ENCODE results near the gene CDON. TPM values are rescaled to one million over a fixed set of nuclear protein-coding genes. Genes with fewer than 3 reads are reported as not detected.

CDON gene
- total and polyA plus RNA-seq, 9 donors: 15.0 to 211 (median 124) TPM

- no peak for DNase-seq
- Histone ChIP-seq H3K4me3 (no peak overlapping the region), H3K4me1 (ENCODE audit: insufficient read depth) (no peaks in the 10 kb centered on the region), H3K9me3 (no peaks in the 10 kb centered on the region), H3K27me3 (no peaks in the 10 kb centered on the region), H3K36me3 (no peaks in the 10 kb centered on the region), H3K27ac (no peak overlapping the region)
- WGBS, 3 donors: 88 to 91% (median 89%) methylated on average over 4 of the region's 4 CpGs
- intact Hi-C loops (cut with DNase I): no loop called here
- TF ChIP-seq EP300 (IDR thresholded peaks at IDR 0.05): no peak
- TF ChIP-seq POLR2A (IDR thresholded peaks at IDR 0.05): no peak
- no peak for TF ChIP-seq CTCF (IDR thresholded peaks at IDR 0.05)
Measured at GRCh38 chr11:125958872-125959400, 103.7 kb downstream of the CDON start.

GRCh38 chr11:125957618-125958332, 104.9 kb downstream of the CDON start:
- H3K27me3 ChIP-seq: no peaks in the 10 kb centered on the region
- peaks cover 4% of the 10 kb centered on the region for H3K4me1 ChIP-seq (ENCODE audit: insufficient read depth)
- TF ChIP-seq CTCF (IDR thresholded peaks at IDR 0.05): no peak
- no peak for TF ChIP-seq POLR2A (IDR thresholded peaks at IDR 0.05)
- TF ChIP-seq EP300 (IDR thresholded peaks at IDR 0.05): no peak
- intact Hi-C loops (cut with DNase I): no loop called here
- H3K4me3 ChIP-seq: no peak overlapping the region
- WGBS, 3 donors: 90 to 92% (median 92%) methylated on average over 14 of the region's 14 CpGs
- H3K9me3 ChIP-seq: no peaks in the 10 kb centered on the region
- no peak for DNase-seq
- H3K27ac ChIP-seq: no peak overlapping the region
- no peaks in the 10 kb centered on the region for H3K36me3 ChIP-seq

- no peak overlapping the region for H3K4me3 ChIP-seq
- no peak for TF ChIP-seq CTCF (IDR thresholded peaks at IDR 0.05)
- TF ChIP-seq POLR2A (IDR thresholded peaks at IDR 0.05): no peak
- no peak for TF ChIP-seq EP300 (IDR thresholded peaks at IDR 0.05)
- no peaks in the 10 kb centered on the region for H3K27me3 ChIP-seq
- peaks cover 8% of the 10 kb centered on the region for H3K4me1 ChIP-seq (ENCODE audit: insufficient read depth)
- intact Hi-C loops (cut with DNase I): no loop called here
- H3K27ac ChIP-seq: peak overlapping the region in 1 of 2 donors; percentile 39
- H3K9me3 ChIP-seq: no peaks in the 10 kb centered on the region
- 52 to 59% (median 58%) methylated on average over 22 of the region's 22 CpGs for WGBS, 3 donors
- peak in 4 of 5 donors; percentile 67 to 70 (median 67) for DNase-seq
- H3K36me3 ChIP-seq: no peaks in the 10 kb centered on the region
Measured at GRCh38 chr11:125956391-125957134, 106.1 kb downstream of the CDON start.

GRCh38 chr11:125955856-125956255, 106.8 kb downstream of the CDON start:
- no peak overlapping the region for H3K27ac ChIP-seq
- H3K4me3 ChIP-seq: no peak overlapping the region
- H3K36me3 ChIP-seq: no peaks in the 10 kb centered on the region
- H3K27me3 ChIP-seq: no peaks in the 10 kb centered on the region
- intact Hi-C loops (cut with DNase I): no loop called here
- WGBS, 3 donors: 85 to 94% (median 89%) methylated on average over 2 of the region's 2 CpGs
- TF ChIP-seq POLR2A (IDR thresholded peaks at IDR 0.05): no peak
- peaks cover 12% of the 10 kb centered on the region for H3K4me1 ChIP-seq (ENCODE audit: insufficient read depth)
- H3K9me3 ChIP-seq: no peaks in the 10 kb centered on the region
- DNase-seq: no peak
